ENCODE results near the gene CD84.

DNA sequence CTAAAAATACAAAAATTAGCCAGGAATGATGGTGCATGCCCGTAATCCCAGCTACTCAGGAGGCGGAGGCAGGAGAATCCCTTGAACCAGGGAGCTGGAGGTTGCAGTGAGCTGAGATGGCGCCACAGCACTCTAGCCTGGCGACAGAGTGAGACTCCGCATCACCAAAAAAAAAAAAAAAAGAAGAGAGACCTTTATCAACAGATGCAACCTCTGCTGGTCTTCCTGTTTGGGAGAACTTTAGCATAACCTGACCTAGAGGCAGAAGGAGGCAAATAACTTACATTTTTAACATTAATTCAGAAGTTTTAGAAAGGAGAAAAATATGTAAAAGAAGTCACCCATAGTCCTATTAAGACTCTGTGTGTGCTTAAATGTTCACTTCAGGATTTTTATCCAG is 35.1 kb upstream of the CD84 start:
- no peak for TF ChIP-seq CTCF (IDR thresholded peaks at IDR 0.05)
- no peak for TF ChIP-seq POLR2AphosphoS5 (IDR thresholded peaks at IDR 0.05)

Data from prostate gland (tissue), 2 donors.